Nephron (organoid): Measurements from ENCODE around the gene SEL1L3.
A peak's percentile ranks its signal among the peaks of the same experiment; 100 is the strongest.

Experiments used
- H3K27ac Mint-ChIP-seq, 3 experiments: 2 replicates each; pipeline ENCODE4 v1.8.0; 2020; ENCODE audit warnings: mixed read lengths in 3 of 3, mild to moderate bottlenecking in 2 of 3, moderate library complexity in 1 of 3
- H3K27me3 Mint-ChIP-seq: 2 replicates; pipeline ENCODE4 v1.8.0; 2021; ENCODE audit warnings: low read depth, mild to moderate bottlenecking, moderate library complexity, mixed read lengths
- H3K36me3 Mint-ChIP-seq: 2 replicates; pipeline ENCODE4 v1.8.0; 2020; ENCODE audit warnings: low read depth, mixed read lengths
- H3K4me1 Mint-ChIP-seq: 2 replicates; pipeline ENCODE4 v1.8.0; 2020; ENCODE audit warnings: mixed read lengths
- H3K4me3 Mint-ChIP-seq, 3 experiments: 2 replicates each; pipeline ENCODE4 v1.8.0; 2020; ENCODE audit warnings: mild to moderate bottlenecking in 3 of 3, mixed read lengths in 3 of 3, moderate library complexity in 2 of 3
- H3K9me3 Mint-ChIP-seq: 2 replicates; pipeline ENCODE4 v1.8.0; 2020; ENCODE audit warnings: mixed read lengths
- TF ChIP-seq, protein P1 (sequence below), 3 experiments: fragments of 200-600 bp; sonication (generic); IDR thresholded peaks; one replicate each; pipeline ENCODE4 v1.5.0; 2021; ENCODE audit warnings: antibody characterized with exemption in 3 of 3; ENCODE audit not compliant: unreplicated experiment in 3 of 3

Gene SEL1L3

DNA sequence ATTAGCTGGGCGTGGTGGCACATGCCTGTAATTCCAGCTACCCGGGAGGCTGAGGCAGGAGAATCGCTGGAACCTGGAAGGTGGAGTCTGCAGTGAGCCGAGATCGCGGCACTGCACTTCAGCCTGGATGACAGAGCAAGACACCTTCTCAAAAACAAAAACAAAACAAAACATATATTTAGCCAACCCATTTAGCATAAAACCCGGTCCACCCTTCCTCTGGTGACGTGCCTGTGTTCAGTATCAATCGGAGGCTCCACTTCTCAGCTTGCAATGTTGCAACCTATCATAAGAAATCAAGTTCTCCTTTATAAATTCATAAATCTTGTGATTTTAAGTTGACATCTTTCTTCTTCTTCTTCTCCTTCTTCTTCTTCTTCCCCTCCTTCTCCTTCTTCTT, 133.2 kb downstream of the SEL1L3 start:
- no peaks in the 10 kb centered on the region for H3K4me1 Mint-ChIP-seq
- H3K27ac Mint-ChIP-seq = no peak overlapping the region
- no peaks in the 10 kb centered on the region for H3K9me3 Mint-ChIP-seq
- H3K36me3 Mint-ChIP-seq = no peaks in the 10 kb centered on the region
- H3K27me3 Mint-ChIP-seq = peaks cover 6% of the 10 kb centered on the region
- H3K4me3 Mint-ChIP-seq = no peak overlapping the region
- TF ChIP-seq, protein P1, sequence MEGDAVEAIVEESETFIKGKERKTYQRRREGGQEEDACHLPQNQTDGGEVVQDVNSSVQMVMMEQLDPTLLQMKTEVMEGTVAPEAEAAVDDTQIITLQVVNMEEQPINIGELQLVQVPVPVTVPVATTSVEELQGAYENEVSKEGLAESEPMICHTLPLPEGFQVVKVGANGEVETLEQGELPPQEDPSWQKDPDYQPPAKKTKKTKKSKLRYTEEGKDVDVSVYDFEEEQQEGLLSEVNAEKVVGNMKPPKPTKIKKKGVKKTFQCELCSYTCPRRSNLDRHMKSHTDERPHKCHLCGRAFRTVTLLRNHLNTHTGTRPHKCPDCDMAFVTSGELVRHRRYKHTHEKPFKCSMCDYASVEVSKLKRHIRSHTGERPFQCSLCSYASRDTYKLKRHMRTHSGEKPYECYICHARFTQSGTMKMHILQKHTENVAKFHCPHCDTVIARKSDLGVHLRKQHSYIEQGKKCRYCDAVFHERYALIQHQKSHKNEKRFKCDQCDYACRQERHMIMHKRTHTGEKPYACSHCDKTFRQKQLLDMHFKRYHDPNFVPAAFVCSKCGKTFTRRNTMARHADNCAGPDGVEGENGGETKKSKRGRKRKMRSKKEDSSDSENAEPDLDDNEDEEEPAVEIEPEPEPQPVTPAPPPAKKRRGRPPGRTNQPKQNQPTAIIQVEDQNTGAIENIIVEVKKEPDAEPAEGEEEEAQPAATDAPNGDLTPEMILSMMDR (IDR thresholded peaks at IDR 0.05; ENCODE audit: unreplicated experiment in 3 of 3) = no peak

DNA sequence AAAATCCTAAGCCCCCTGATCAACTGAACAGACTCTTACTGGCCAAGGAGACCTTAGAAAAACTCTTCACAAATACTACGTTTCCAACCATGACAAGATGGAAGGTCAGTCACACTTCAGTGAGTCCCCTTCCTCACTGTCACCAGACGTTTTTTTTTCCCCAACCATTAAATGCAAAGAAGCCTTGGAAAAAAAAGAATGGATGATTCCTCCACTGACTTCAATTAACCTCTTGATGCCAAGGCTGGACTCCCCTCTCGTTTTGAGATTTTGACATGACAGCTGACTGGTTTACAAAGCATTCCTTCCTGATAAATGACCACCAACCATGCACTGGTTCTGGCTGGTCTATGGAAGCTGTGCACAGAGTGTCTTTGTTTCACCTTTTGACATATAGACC, 133.9 kb downstream of the SEL1L3 start:
- H3K27ac Mint-ChIP-seq = peak overlapping the region in 1 of 3 experiments; percentile 60
- peaks cover 3% of the 10 kb centered on the region for H3K27me3 Mint-ChIP-seq
- TF ChIP-seq, protein P1 (IDR thresholded peaks at IDR 0.05; ENCODE audit: unreplicated experiment in 3 of 3) = no peak
- H3K4me3 Mint-ChIP-seq = no peak overlapping the region
- H3K36me3 Mint-ChIP-seq = no peaks in the 10 kb centered on the region
- no peaks in the 10 kb centered on the region for H3K4me1 Mint-ChIP-seq
- no peaks in the 10 kb centered on the region for H3K9me3 Mint-ChIP-seq

- Mint-ChIP-seq H3K4me3 (no peak overlapping the region), H3K9me3 (no peaks in the 10 kb centered on the region), H3K27me3 (peaks cover 3% of the 10 kb centered on the region), H3K36me3 (no peaks in the 10 kb centered on the region), H3K27ac (no peak overlapping the region), H3K4me1 (no peaks in the 10 kb centered on the region)
- TF ChIP-seq, protein P1 (IDR thresholded peaks at IDR 0.05; ENCODE audit: unreplicated experiment in 3 of 3) = no peak
Observed at GRCh38 chr4:25727711-25728493, 134.9 kb downstream of the SEL1L3 start.

DNA sequence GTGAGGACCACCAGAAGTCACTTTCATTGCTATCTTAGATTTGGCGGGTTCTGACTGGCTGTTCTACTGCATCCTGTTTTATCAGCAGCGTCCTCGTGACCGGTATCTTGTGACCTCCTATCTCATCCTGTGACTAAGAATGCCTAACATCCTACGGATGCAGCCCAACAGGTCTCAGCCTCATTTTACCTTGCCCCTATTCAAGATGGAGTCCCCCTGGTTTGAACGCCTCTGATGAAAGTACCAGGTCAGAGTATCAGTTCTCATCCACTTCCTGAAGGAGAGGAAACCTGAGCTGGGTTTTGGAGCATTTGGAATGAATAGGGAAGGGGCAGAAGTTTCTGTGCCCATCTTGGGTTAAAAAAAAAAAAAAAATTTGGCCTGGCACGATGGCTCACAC, 136.9 kb downstream of the SEL1L3 start:
- TF ChIP-seq, protein P1 (IDR thresholded peaks at IDR 0.05; ENCODE audit: unreplicated experiment in 3 of 3) = no peak
- peak overlapping the region in 1 of 3 experiments; percentile 46 for H3K27ac Mint-ChIP-seq
- H3K36me3 Mint-ChIP-seq = no peaks in the 10 kb centered on the region
- H3K27me3 Mint-ChIP-seq = peaks cover 3% of the 10 kb centered on the region
- H3K9me3 Mint-ChIP-seq = no peaks in the 10 kb centered on the region
- H3K4me1 Mint-ChIP-seq = no peaks in the 10 kb centered on the region
- H3K4me3 Mint-ChIP-seq = no peak overlapping the region

DNA sequence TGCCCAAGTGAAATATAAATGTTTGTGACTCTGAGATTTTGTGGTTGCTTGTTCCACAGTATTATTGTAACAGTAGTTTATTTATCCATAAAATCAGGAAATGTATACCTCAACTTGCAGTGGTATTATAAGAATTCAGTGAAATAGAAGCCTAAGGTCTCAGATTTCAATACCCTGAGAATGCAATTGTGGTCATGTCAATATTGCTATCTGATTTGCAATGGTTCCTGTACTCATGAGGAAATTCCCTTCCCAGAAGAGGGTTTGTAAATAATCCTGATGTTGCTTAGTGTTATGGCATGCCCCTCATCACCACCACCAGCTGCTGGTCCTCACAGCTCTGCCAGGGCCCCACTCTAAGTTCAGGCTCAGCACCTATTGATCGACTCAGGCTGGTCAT, 139.4 kb downstream of the SEL1L3 start:
- H3K4me3 Mint-ChIP-seq = no peak overlapping the region
- H3K27ac Mint-ChIP-seq = no peak overlapping the region
- peaks cover 3% of the 10 kb centered on the region for H3K27me3 Mint-ChIP-seq
- H3K4me1 Mint-ChIP-seq = no peaks in the 10 kb centered on the region
- TF ChIP-seq, protein P1 (IDR thresholded peaks at IDR 0.05; ENCODE audit: unreplicated experiment in 3 of 3) = no peak
- H3K36me3 Mint-ChIP-seq = no peaks in the 10 kb centered on the region
- no peaks in the 10 kb centered on the region for H3K9me3 Mint-ChIP-seq

- TF ChIP-seq, protein P1 (IDR thresholded peaks at IDR 0.05; ENCODE audit: unreplicated experiment in 3 of 3) = no peak
- Mint-ChIP-seq H3K27me3 (peaks cover 3% of the 10 kb centered on the region), H3K36me3 (no peaks in the 10 kb centered on the region), H3K27ac (no peak overlapping the region), H3K9me3 (no peaks in the 10 kb centered on the region), H3K4me3 (no peak overlapping the region), H3K4me1 (no peaks in the 10 kb centered on the region)
Observed at GRCh38 chr4:25722964-25723363, 139.8 kb downstream of the SEL1L3 start.
